Liver (tissue), 9 donors: Measurements from ENCODE around the gene CAMK1G. TPM values are rescaled to one million over a fixed set of nuclear protein-coding genes. Genes with fewer than 3 reads are reported as not detected.

Experiments
- DNase-seq: peaks from one replicate; pipeline ENCODE4 v3.0.0-alpha.2; 2017; ENCODE audit warnings: low spot score
- H3K27ac ChIP-seq, 2 donors: one replicate each; pipeline ENCODE4 v1.7.0; 2013; ENCODE audit warnings: inconsistent platforms in 2 of 2, low read length in 2 of 2, control low read depth in 1 of 2, low read depth in 1 of 2, mild to moderate bottlenecking in 1 of 2
- H3K27me3 ChIP-seq, 4 donors: one replicate each; pipeline versions ENCODE4 v1.6.1 to v1.7.0; 2013; ENCODE audit warnings: low read length in 3 of 4, inconsistent platforms in 1 of 4, mild to moderate bottlenecking in 1 of 4, moderate library complexity in 1 of 4; ENCODE audit not compliant: control insufficient read depth in 4 of 4, insufficient read depth in 4 of 4
- H3K36me3 ChIP-seq, 4 donors: one replicate each; pipeline versions ENCODE4 v1.6.1 to v1.7.0; 2013; ENCODE audit warnings: low read length in 3 of 4, mild to moderate bottlenecking in 3 of 4, low read depth in 1 of 4, moderate library complexity in 1 of 4; ENCODE audit not compliant: control insufficient read depth in 4 of 4, insufficient read depth in 3 of 4
- H3K4me1 ChIP-seq, 4 donors: one replicate each; pipeline versions ENCODE4 v1.6.1 to v1.7.0; 2013; ENCODE audit warnings: low read length in 3 of 4, mild to moderate bottlenecking in 3 of 4, moderate library complexity in 1 of 4; ENCODE audit not compliant: control insufficient read depth in 4 of 4, insufficient read depth in 4 of 4
- H3K4me3 ChIP-seq, 3 donors: one replicate each; pipeline versions ENCODE4 v1.6.1 to v1.7.0; 2013; ENCODE audit warnings: low read length in 3 of 3, control low read depth in 1 of 3, low read depth in 1 of 3, mild to moderate bottlenecking in 1 of 3
- H3K9ac ChIP-seq, 2 donors: one replicate each; pipeline ENCODE4 v1.7.0; 2013; ENCODE audit warnings: low read length in 2 of 2, mild to moderate bottlenecking in 2 of 2, moderate library complexity in 2 of 2, control low read depth in 1 of 2, low read depth in 1 of 2
- H3K9me3 ChIP-seq, 4 donors: one replicate each; pipeline versions ENCODE4 v1.6.1 to v1.7.0; 2013; ENCODE audit warnings: low read length in 3 of 4; ENCODE audit not compliant: control insufficient read depth in 4 of 4
- ATF3 ChIP-seq: IDR thresholded peaks from 2 replicates; pipeline ENCODE4 v1.6.1; 2016; ENCODE audit warnings: antibody characterized with exemption
- CTCF ChIP-seq: fragments of 150-350 bp; IDR thresholded peaks from 2 replicates; pipeline ENCODE4 v1.5.1; 2017; ENCODE audit warnings: improper control_type of control experiment, low read depth, low read length; ENCODE audit not compliant: missing input control
- EGR1 ChIP-seq, 2 donors: IDR thresholded peaks; 2 replicates each; pipeline ENCODE4 v1.6.1; 2016 to 2018; ENCODE audit warnings: antibody characterized with exemption in 2 of 2, low read depth in 2 of 2
- FOXA1 ChIP-seq: IDR thresholded peaks from 2 replicates; pipeline ENCODE4 v1.6.1; 2016; ENCODE audit warnings: antibody characterized with exemption
- FOXA2 ChIP-seq: IDR thresholded peaks from 2 replicates; pipeline ENCODE4 v1.6.1; 2016; ENCODE audit warnings: antibody characterized with exemption
- GABPA ChIP-seq, 2 donors: IDR thresholded peaks in 1 of 2; conservative IDR thresholded peaks in 1 of 2; 2 replicates each; pipeline ENCODE4 v1.6.1; 2016; ENCODE audit warnings: antibody characterized with exemption in 2 of 2, mild to moderate bottlenecking in 1 of 2, moderate library complexity in 1 of 2
- HNF4A ChIP-seq, 2 donors: conservative IDR thresholded peaks; 2 replicates each; pipeline ENCODE4 v1.6.1; 2016; ENCODE audit warnings: antibody characterized with exemption in 2 of 2, mild to moderate bottlenecking in 2 of 2
- HNF4G ChIP-seq: IDR thresholded peaks from 2 replicates; pipeline ENCODE4 v1.6.1; 2016; ENCODE audit warnings: antibody characterized with exemption
- JUND ChIP-seq, 2 donors: IDR thresholded peaks; 2 replicates each; pipeline ENCODE4 v1.6.1; 2016; ENCODE audit warnings: antibody characterized with exemption in 2 of 2
- MAX ChIP-seq: IDR thresholded peaks from 2 replicates; pipeline ENCODE4 v1.6.1; 2016; ENCODE audit warnings: antibody characterized with exemption
- RXRA ChIP-seq, 2 donors: IDR thresholded peaks; 2 replicates each; pipeline ENCODE4 v1.6.1; 2017 to 2018; ENCODE audit warnings: antibody characterized with exemption in 2 of 2, mild to moderate bottlenecking in 1 of 2
- SP1 ChIP-seq: IDR thresholded peaks from 2 replicates; pipeline ENCODE4 v1.6.1; 2018; ENCODE audit warnings: antibody characterized with exemption, mild to moderate bottlenecking
- TAF1 ChIP-seq: conservative IDR thresholded peaks from 2 replicates; pipeline ENCODE4 v1.6.1; 2016; ENCODE audit warnings: antibody characterized with exemption, mild to moderate bottlenecking
- ZBTB33 ChIP-seq: IDR thresholded peaks from 2 replicates; pipeline ENCODE4 v1.6.1; 2016; ENCODE audit warnings: antibody characterized with exemption
- WGBS: extraction: QIAGEN DNeasy Blood & Tissue Kit; methylation state at CpG from one replicate; pipeline ENCODE4 v1.1.7; 2013; 5-methylcytosine and 5-hydroxymethylcytosine counted together
- polyA plus RNA-seq, 2 donors: library from polyadenylated mRNA; stranded (reverse) in 1 of 2; unstranded in 1 of 2; fragments of 200-250 nt in 1 of 2; fragments of >200 nt in 1 of 2; fragmentation: Nextera tagmentation in 1 of 2; extraction: Ambion mirVana in 1 of 2; gene quantifications; one replicate each; pipeline versions ENCODE4 v1.2.1 to v1.2.3, GENCODE V29; 2013 to 2015
- total RNA-seq, 2 donors: library from RNA; depleted of rRNA; stranded (reverse); fragments of >200 nt; gene quantifications; one replicate each; pipeline ENCODE4 v1.2.3, GENCODE V29; 2014
- donor health status: healthy.
- donor health status: healthy.
- donor health status: healthy.
- donor health status: healthy.
- donor health status: healthy.

Gene CAMK1G
- total and polyA plus RNA-seq, 4 donors, result 0.03 to 0.25 (median 0.14) TPM; not detected in 1

GRCh38 chr1:209628618-209629299, 45.2 kb downstream of the CAMK1G start (continued):
- TF ChIP-seq SP1, result no peak

- no peak for DNase-seq
- Histone ChIP-seq H3K36me3 (no peaks in the 10 kb centered on the region), H3K27ac (no peak overlapping the region), H3K27me3 (no peaks in the 10 kb centered on the region), H3K9ac (no peak overlapping the region), H3K9me3 (no peaks in the 10 kb centered on the region), H3K4me3 (no peak overlapping the region), H3K4me1 (peaks cover 0 to 26% (median 13%) of the 10 kb centered on the region in 4 donors)
- 95% methylated on average over 11 of the region's 11 CpGs for WGBS
- TF ChIP-seq HNF4A (conservative IDR thresholded peaks at IDR 0.05) (no peak), FOXA2 (no peak), ZBTB33 (no peak), EGR1 (IDR thresholded peaks at IDR 0.05; ENCODE audit: low read depth in 2 of 2) (no peak), RXRA (IDR thresholded peaks at IDR 0.05) (no peak), FOXA1 (no peak), ATF3 (no peak), MAX (no peak), TAF1 (no peak), HNF4G (no peak), JUND (IDR thresholded peaks at IDR 0.05) (no peak), GABPA (IDR thresholded peaks at IDR 0.05 in 1 of 2, conservative IDR thresholded peaks at IDR 0.05 in 1 of 2) (no peak), CTCF (no peak), SP1 (no peak)
Measured at GRCh38 chr1:209629621-209630382, 46.3 kb downstream of the CAMK1G start.
